ENCODE data around the gene CYP46A1.

The CYP46A1 gene

DNA sequence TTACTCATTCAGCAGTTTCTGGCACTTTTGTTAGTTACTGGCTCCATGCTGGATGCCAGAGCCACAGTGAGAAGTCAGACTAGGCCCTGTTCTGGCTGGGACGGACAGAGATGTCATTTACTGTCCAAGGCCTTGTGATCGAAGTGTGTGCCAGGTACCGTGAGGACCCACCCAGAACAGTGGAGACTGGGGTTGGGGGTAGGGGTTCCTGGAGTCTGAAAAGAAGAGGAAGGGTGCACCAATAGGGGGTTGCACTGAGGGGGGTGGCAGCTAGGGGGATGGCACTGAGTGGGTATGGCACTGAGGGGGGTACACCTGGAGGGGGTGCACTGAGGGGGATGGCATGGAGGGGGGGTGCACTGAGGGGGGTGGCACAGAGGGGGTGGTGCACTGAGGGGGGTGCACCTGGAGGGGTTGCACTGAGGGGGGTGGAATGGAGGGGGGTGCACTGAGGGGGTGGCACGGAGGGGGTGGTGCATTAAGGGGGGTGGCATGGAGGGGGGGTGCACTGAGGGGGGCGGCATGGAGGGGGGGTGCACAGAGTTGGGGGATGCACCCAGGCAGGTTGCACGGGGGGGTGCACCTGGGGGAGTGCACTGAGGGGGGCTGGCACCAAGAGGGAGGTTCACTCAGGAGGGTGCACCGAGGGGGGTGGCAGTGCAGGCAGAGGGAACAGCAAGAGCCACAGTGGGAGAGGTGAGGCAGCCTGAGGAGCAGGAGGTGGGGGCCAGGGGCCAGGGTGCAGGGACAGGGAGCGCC, 10.6 kb upstream of the CYP46A1 start:
- DNase-seq (ENCODE audit: low read depth in 1 of 2, low spot score in 1 of 2), result no peak

DNA sequence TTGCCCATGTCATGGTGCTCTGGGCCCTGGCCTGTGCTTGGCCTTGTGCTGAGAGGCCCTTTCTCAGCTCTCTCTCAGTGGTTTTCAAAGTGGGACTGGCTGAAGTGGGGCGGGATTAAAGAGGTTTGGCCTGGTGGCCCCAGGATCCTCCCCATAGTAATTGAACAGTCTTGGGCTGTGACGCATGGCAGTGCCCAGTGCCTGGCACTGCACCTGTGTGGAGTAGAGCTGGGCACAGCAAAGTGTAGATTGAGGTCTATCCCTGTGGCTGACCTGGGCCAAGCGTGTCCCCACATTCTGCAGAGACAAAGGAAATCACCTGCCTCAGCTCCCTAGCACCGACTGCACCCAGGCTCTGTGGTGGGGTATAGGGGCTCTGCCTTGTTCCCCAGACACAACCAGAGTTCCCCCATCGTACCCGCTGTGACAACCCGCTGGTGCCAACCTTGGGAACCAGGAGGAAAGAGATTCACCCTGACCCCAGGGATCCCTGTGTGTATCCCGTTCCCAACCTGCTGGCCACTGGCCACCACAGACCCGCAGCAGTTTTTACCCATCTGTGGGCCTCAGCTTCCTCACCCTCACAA, 9.9 kb upstream of the CYP46A1 start:
- DNase-seq (ENCODE audit: low read depth in 1 of 2, low spot score in 1 of 2), result no peak

DNA sequence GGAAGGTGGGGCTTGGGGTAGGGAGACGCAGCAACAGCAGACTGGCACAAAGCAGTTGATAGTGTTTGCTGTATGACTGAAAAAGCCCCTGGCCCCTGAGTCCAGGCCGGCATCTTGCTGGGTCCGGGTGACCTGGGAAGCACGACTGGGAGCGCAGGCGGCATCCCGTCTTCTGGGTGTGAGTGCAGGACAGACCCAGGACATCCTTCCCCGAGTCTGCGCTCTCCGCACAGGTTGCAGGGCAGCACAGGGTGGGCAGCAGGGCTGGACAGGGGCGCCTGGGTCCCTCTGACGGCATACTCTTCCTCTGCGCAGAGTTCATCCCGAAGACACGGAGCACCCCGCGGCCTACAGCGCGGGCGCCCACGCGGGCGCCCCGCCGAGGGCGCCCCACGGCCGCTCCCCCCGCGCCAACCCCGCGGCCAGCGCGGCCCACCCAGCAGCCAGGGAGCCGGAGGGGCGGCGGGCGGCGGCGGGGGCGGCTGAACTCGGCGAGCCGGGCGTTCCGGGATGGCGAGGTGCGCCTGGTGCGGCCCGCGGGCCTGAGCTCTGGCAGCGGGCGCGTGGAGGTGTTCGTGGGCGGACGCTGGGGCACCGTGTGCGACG, 9.2 kb upstream of the CYP46A1 start:
- DNase-seq (ENCODE audit: low read depth in 1 of 2, low spot score in 1 of 2), result no peak

DNA sequence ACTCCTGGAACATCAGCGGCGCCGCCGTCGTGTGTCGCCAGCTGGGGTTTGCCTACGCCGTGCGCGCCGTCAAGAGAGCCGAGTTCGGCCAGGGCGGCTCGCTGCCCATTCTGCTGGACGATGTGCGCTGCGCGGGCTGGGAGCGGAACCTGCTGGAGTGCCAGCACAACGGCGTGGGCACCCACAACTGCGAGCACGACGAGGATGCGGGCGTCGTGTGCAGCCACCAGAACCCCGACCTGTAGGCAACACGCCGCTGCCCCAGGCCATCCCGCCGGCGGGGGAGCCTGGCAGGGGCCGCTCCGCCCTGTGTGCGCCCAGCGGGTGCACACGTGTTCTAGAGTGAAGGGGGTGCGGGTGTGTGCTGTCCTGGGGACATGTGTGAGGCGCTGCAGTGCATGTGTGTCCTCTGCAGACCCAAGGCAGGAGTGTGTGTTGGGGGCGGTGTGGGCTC, 8.7 kb upstream of the CYP46A1 start:
- DNase-seq (ENCODE audit: low read depth in 1 of 2, low spot score in 1 of 2), result no peak

DNA sequence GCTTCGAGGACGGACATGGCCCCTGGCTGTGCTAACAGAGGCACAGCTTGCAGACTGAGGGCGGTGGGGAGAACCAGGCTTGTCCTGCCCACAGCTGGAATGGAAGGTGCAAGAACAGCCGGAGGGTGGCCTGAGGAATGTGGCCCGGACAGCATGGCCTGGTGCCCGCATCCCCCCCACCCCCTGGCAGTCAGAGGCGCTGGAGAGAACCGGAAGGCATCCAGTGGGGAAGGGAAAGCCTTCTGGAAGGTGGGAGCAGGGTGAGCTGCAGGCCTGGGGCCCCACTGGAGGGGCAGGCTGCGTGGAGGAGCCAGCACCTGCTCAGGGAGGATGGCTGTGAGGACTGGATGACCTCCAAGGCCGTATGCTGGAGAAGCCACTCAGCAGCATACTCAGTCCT, 8.1 kb upstream of the CYP46A1 start:
- no peak for DNase-seq (ENCODE audit: low read depth in 1 of 2, low spot score in 1 of 2)

DNA sequence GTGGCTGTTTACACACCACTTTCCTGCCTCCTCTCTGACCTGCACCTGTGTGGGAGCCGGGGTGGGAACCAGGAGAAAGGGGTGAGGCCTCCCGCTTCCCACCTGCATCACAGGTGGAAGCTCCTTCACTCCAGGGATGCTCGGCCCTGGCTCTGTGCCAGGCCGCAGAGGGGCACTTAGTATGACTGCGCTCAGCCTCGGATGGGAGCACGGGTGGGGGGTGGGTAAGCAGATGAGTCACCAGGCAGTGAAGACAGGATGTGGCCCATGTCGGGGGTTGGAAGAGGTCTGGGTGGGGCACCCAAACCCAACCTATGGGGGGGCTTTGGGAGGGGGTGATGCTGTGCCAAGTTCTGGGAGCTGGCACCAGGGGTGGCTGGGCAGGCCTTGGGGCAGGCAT, 7.4 kb upstream of the CYP46A1 start:
- DNase-seq (ENCODE audit: low read depth in 1 of 2, low spot score in 1 of 2), result no peak

DNA sequence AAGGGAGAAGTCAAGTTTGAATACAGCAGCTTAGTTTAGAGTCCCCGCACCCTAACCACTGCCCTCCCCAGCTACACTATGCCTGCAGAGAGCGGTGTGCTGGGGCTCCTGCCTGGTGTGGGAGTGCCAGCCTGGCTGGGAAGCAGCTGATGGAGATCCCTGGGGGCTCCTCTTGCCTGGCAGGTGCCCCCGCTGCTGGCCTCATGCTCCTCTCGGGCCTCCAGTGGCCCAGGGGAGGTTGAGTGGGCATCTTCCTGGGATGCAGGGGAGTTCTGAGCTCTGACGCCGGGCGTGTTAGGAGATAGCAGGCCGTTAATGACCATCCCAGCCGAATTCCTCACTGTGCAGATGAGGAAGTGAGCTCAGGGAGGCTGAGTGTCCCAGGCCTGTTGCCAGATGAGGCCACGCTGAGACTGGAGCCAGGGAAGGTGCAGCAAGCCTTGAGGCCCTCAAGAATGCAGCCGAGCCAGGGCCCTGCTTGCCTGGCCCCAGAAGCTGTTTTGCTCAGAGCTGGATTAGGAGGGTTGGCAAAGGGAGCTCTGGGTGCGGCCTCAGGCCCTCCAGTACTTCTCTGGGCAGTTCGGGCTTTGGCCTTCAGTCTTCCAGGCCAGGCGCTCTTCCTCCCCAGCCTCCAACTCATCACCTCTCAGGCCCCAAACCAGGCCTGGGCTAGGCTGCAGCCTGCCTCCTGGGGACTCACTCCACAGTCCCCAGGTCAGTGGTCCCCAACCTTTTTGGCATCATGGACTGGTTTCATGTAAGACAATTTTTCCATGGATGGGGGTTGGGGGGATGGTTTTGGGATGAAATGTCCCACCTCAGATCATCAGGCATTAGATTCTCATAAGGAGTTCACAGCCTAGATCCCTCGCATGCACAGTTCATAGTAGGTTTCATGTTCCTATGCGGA, 6.6 kb upstream of the CYP46A1 start:
- no peak for DNase-seq (ENCODE audit: low read depth in 1 of 2, low spot score in 1 of 2)

DNA sequence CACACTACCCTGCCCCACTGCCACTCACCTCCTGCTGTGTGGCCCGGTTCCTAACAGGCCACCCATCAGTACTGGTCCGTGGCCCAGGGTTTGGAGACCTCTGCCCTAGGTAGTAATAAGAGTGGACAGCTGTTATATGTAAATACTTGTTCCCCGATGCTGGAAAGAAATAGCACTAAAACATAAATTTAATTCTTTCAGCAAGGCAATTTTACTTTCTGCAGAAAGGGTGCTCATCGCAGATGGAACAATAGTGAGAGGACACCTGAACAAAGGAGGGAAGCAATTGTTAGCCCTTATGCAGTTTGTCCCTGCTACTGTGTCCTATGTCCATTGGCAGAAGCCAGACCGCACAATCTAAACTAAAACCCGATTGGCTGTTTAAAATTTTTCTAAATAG, 5.9 kb upstream of the CYP46A1 start:
- DNase-seq (ENCODE audit: low read depth in 1 of 2, low spot score in 1 of 2), result no peak

DNA sequence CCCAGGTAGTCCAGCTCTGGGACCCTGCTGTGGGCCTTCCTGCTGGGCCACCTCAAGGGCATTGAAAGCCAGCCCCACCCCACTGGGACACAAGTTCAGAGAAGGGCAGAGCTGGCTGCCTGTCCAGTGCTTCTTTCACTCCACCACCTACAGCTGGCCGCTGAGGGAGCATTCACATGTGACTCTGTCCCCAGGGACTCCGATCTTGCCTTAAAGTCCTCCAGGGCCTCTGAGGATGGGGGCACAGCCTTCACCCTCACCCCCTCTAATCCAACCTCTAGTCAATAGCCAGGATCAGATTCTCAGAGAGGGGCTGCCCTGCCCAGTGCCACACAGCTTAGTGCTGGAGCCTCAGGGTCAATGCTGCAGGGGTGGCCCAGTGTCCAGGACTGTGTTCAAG, 5.0 kb upstream of the CYP46A1 start:
- no peak for DNase-seq (ENCODE audit: low read depth in 1 of 2, low spot score in 1 of 2)

DNA sequence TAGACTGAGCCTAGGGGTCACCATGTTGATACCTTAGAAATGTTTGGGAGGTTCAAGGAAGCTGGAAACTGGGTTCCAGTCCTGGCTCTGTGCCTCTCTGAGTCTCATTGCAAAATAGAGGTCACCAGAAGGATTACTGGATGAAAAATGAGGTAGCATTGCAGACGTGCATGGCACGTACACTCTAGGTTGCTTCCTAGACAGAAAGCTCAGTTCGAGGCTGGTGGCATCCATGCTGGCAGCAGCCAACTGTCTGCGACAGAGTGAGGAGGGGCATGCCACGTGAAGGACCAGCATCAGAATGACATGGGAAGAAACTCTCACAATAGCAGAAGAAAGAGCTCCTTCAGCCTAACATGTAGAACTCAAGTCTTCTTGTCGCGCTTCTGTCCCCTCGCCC, 4.6 kb upstream of the CYP46A1 start:
- DNase-seq (ENCODE audit: low read depth in 1 of 2, low spot score in 1 of 2), result no peak

DNA sequence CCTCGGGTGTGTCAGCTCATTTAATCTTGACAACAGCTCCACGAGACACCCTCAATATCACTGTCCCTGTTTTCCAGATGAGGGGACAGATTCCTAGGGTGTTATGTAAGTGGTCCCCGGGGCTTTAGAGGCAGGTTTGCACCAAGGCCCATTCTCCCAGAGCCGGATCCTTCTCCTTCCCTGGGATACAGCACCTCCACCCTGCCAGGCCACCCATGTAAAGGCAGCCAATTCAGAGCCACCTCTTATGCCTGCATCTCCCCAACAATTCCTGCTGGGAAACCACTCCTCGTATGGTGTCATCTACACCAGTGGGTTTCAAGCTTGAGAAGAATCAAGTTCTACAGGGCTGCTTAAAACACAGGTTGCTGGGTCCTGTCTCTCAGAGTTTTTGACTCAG, 4.1 kb upstream of the CYP46A1 start:
- DNase-seq (ENCODE audit: low read depth in 1 of 2, low spot score in 1 of 2), result no peak

DNA sequence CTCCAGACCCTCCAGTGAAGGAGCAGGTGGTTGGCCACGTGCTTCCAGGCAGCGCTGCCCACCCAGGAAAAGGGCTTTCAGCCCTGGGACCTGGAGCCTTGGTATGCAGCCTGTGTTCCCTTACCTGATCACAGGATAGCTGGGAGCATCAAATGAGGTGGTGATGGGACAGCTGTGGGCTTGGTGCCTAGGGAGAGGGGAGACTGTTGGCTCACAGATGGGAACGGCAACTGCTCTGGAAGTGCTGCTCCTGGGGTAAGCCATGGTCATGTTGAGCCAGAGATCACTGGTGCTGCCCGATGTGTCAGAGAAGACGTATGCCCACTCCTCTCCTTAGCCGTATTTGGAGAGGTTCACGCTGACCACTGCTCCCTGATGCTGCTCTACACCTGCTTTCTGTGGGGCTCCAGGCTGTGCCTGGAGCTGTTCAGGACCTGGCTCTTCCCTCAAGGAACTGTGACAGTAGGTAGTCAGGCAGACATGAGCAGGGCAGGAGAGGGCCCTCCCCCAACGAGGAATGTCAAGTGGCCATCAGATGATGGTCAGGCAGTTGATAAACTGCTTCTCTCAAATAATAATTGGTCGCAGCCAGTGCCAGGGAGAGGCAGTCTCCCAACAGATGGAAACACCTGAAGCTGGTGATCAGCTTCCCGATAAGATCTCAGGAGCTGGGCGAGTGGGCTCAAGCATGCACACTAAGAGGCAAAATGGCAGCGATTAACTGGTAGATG, 2.8 kb upstream of the CYP46A1 start:
- DNase-seq (ENCODE audit: low read depth in 1 of 2, low spot score in 1 of 2), result no peak

DNA sequence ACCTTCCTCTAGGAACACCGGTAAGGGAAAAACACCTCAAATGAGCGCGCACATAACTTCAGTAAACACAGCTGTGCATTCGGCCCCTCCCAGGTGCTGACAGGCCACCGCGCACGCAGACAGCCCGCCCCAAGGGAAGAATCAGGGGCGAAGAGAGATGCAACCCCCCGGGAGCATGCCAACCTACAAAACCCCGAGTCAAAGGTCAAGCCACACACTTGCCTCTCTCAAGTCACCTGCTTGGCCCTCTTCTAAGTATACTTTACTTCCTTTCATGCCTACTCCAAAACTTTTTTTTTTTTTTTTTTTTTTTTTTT, 2.3 kb upstream of the CYP46A1 start:
- no peak for DNase-seq (ENCODE audit: low read depth in 1 of 2, low spot score in 1 of 2)

DNA sequence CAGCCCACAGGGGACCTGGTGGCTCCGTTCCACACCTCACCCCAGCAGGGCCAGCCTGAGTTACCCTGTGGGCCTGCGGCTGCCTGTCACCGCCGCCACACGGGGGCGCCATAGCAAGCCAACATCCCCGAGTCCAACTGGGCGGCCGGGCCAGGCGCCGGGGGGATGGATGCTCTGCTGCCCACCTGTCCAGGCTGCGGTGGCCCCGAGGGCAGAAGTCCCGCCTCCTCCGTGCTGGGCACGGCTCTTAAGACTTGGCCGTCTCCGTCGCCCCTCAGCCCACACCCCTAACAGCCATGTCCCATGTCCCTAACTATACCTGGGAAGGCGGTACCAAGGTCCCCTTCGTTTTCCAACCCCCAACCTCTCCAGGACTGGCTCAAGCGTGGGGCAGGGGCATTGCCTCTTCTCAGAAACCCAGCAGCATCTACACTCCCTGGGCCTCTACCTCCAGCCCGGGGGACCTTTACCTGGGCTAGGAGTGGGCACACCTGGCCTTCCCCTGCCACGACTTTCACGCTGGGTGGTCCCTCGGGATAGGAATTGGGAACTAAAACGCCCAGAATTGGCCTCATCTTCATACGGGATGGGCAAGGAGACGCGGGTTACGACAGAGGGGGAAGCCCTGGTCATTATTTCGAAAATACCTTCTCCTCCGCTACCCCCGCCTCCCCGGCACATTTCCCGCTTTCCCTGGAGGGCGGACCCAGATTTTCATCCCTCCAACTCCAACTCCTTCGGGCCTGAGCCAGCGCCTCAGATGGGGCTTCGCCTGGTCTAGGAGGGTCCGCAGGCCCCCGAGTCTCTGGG, 1.1 kb upstream of the CYP46A1 start:
- peak; percentile 69 to 75 for DNase-seq (ENCODE audit: low read depth in 1 of 2, low spot score in 1 of 2)

DNA sequence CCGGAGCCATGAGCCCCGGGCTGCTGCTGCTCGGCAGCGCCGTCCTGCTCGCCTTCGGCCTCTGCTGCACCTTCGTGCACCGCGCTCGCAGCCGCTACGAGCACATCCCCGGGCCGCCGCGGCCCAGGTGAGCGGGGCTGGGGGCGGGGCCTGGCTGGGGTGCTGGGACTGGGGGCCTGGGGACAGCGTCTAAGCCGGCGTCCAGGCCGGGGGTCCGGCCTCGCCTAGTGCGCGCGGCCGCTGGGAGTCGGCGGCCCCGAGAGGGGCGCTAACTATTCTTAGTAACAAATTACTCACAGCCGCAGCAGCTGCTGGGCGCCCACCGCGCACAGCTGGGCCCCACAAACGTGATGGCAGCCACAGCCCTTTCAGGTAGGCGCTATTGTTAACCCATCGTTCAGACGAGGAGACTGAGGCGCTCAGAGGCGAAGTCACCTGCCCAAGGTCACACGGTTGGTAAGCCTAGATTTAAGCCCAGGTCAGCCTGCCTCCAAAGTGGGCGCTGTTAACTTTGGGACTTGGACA, 374 bp downstream of the CYP46A1 start:
- DNase-seq (ENCODE audit: low read depth in 1 of 2, low spot score in 1 of 2), result no peak

DNA sequence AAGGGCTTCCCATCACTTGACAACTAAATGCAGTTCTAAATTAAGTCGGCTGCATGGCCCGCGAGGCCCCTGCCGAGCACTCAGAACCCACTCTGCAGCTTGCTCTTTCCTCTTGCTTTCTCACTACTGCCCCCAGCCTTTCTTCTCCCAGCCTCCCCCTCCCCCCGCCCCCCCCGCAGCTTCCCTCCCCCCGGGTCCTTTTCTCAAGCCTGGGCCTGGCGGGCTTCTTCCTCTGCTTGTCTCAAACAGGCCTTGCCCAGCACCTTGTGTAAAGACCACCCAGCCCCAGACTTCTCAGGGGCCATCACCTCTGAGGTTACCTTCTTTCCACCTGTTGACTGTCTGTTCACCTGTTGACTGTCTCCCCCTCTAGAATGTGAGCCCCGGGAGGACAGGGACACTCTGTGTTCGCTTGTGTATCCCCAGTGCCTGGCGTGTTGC, 1.1 kb downstream of the CYP46A1 start:
- DNase-seq (ENCODE audit: low read depth in 1 of 2, low spot score in 1 of 2), result no peak

DNA sequence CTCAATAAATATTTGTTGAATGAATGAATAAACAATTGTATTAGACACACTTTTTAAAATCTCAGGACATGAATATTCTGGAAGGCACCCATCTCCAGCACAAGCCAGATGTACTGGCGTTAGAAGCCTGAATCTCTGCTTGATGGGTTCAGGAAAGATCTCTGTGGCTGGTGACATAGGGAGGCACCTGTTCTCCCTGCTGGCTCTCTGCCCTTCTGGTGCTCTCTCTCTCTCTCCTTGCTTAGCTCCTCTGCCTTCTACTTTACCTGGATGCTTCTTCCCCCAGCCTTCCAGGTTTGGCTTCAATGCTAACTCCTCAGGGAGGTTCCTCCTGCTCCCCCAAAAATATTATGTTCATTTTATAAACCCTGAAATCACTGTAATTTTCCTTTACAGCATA, 1.5 kb downstream of the CYP46A1 start:
- no peak for DNase-seq (ENCODE audit: low read depth in 1 of 2, low spot score in 1 of 2)

DNA sequence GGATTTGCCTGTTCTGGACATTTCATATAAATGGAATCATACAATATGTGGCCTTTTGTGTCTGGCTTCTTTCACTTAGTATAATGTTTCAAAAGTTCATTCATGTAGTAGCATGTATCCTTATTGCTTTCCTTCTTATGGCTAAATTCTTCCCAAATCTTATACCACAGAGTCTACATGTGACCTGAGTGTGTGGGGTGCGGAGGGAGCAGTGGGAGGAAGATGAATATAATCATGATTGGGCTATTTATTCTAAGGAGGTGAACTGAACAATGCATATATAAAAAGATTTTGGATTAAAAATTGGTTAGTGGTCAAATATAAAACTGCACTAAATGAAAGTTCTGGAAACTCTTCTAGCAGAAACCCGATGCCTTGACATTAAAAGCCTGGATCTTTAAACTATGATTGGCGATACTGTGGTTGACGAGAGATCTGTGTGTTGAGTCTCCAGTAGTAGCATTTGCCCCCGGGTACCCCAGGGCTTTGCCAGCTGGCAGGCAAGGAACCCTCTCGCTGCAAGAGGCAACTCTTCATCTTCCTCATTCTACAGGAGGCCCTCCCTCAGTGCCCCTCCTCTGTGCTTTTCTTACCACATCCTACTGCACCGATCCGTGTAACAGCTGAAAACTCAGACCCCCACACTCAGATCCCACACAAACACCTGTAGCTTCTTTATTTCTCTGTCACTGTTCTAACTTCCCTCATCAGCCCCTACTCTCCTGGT, 2.6 kb downstream of the CYP46A1 start:
- no peak for DNase-seq (ENCODE audit: low read depth in 1 of 2, low spot score in 1 of 2)
